NCI-H69 (cell line): ENCODE results near the gene ZDHHC13.
"Not testable (repeated sequence)": the region's sequence is repeated elsewhere in the genome, so short reads cannot be mapped to it uniquely, and the experiment has no call there.

Experiments used
- DNase-seq: peaks from one replicate; lab custom pipeline; 2025; lab: John Stamatoyannopoulos, UW

Gene ZDHHC13

DNA sequence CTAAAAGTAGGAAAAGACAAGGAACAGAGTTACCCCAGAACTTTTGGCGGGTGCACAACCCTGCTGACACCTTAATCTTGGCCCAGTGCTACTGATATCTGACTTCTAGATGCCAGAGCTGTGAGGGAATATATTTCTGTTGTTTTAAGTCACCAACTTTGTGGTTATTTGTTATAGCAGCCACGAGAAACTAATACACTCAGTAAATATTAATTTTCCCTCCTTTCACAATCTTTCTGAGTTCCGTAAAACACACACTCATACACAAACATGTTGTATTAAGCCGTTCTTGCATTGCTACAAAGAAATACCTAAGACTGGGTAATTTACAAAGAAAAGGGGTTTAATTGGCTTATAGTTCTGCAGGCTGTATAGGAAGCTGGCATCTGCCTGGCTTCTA, 16.1 kb upstream of the ZDHHC13 start:
- no peak for DNase-seq

- peak; percentile 24 for DNase-seq
Observed at GRCh38 chr11:19101796-19102520, 15.0 kb upstream of the ZDHHC13 start.

DNA sequence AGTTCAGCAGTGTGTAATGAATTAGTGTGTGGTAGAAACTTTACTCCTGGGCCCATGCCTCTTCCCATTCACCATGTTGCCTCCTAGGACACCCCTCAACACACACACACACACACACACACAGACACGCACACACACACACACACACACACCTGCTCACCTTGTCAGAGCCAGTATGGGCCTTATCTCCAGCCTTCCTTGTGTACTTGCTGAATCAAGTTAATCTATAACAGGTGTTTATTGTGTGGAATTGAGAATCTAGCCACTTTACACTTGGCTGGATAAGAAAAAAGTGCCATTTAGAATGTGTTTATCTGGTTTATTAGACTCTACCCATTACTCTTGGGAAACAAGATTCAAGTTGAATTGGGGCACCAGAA, 14.5 kb upstream of the ZDHHC13 start:
- no peak for DNase-seq

- no peak for DNase-seq
Observed at GRCh38 chr11:19105011-19105410, 12.0 kb upstream of the ZDHHC13 start.

DNA sequence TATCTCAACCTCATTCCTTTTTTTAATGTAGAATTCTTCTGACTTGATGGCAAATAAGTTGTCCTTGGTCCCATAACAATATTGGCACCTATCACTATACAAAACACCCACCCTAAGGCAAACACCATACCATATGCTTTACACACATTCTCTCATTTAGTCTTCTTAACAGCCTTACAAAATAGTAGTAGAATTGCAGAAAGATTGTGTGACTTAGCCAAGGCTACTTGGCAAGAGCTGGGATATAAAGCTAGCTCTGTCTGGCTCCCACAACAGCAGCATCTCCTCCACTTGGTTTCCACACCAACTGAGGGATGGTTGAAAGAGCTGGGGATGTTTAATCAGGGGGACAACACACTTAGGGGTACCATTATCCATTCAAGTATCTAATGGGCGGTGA, 9.8 kb upstream of the ZDHHC13 start:
- DNase-seq: no peak

- peak; percentile 95 for DNase-seq
Observed at GRCh38 chr11:19110295-19110694, 6.7 kb upstream of the ZDHHC13 start.

- no peak for DNase-seq
Observed at GRCh38 chr11:19111809-19112208, 5.2 kb upstream of the ZDHHC13 start.

- DNase-seq: peak; percentile 38
Observed at GRCh38 chr11:19116276-19116970, 545 bp upstream of the ZDHHC13 start.

DNA sequence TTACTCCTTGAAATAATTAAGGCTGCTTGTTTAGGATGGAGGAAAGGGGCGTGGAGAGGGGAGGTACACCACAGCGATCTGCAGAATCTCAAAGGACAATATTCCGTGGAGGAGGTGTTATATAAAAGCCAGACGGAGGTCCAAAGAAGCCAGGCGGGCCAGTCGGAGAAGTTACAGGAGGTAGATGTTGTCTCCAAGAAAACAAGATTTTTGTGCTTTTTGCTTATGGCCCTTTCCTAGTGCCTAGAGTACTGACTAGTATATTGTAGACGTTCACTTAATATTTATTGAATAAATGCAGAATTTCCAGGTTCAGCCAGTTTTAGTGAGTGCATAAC, 761 bp downstream of the ZDHHC13 start:
- no peak for DNase-seq

DNA sequence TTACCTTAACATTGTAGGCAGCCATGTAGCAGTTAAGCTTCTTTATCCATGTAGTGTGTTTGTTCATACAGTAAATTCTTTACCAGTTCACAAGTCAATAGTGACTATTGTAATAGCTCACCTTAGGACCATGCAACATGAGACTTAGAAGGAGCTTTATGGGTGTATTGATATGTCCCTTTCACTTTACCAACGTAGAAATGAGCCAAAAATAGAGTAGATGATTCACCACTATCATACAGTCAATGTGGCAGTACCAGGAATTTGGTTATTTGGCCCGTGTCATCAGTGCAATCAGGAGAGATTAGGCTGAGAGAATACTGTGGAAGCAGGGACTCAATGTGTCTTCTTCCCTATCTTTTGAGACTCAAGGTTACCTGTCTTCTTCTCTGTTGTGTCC, 4.7 kb downstream of the ZDHHC13 start:
- no peak for DNase-seq

DNA sequence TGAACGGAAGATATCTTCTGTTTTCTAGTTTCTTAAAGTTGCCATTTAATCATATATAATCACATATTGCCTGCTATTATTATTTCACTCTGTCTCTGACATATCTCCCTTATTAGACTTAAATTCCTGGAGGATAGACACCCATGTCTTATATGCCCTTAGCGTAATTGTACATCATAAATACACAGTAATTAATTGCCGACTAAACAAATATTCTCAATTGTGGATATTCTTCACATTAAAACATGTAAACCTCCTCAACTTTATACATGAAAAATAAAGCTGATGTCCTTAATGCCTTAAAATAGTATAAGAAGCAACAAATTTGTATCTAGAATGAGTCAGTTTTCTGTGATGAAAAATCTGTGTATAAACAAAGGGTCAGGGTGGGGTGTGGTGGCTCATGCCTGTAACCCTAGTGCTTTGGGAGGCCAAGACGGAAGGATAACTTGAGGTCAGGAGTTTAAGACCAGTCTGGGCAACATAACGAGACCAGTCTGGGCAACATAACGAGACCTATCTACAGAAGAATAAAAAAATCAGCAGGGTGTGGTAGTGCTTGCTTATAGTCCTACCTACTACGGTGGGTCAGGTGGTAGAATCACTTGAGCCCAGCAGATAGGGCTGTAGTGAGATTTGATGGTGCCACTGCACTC, 6.1 kb downstream of the ZDHHC13 start:
- DNase-seq: no peak

GRCh38 chr11:19126562-19127325, 9.8 kb downstream of the ZDHHC13 start:
- DNase-seq: not testable (repeated sequence)

GRCh38 chr11:19134004-19134403, 17.0 kb downstream of the ZDHHC13 start:
- DNase-seq: no peak

DNA sequence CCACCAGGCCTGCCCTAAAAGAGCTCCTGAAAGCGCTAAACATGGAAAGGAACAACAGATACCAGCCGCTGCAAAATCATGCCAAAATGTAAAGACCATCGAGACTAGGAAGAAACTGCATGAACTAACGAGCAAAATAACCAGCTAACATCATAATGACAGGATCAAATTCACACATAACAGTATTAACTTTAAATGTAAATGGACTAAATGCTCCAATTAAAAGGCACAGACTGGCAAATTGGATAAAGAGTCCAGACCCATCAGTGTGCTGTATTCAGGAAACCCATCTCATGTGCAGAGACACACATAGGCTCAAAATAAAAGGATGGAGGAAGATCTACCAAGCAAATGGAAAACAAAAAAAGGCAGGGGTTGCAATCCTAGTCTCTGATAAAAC, 19.9 kb downstream of the ZDHHC13 start:
- not testable (repeated sequence) for DNase-seq

- no peak for DNase-seq
Observed at GRCh38 chr11:19145319-19145718, 28.4 kb downstream of the ZDHHC13 start.

GRCh38 chr11:19156892-19157291, 39.9 kb downstream of the ZDHHC13 start:
- DNase-seq: no peak

- DNase-seq: peak; percentile 8
Observed at GRCh38 chr11:19160847-19161246, 43.9 kb downstream of the ZDHHC13 start.

- no peak for DNase-seq
Observed at GRCh38 chr11:19161651-19162050, 44.7 kb downstream of the ZDHHC13 start.

GRCh38 chr11:19162951-19163505, 46.1 kb downstream of the ZDHHC13 start:
- DNase-seq: no peak

DNA sequence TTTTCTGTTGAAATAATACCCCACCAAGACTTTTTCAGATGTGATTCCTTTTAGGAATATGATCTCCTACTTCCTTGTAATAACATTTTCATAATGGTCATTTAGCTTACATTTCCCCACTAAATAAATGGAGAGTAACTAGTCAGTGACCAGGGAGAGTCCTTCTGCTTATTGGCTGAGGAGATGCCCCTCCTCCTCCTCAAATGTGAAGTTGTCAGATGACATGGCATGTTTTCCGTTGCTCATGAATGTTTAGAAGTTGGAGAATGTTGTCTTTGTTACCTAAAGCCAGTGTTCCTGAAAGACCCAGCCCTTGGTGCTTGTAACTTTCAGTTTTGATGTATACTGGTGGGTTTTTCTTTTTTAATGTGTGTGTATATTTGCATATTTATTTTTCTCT, 46.6 kb downstream of the ZDHHC13 start:
- DNase-seq: peak; percentile 43

DNA sequence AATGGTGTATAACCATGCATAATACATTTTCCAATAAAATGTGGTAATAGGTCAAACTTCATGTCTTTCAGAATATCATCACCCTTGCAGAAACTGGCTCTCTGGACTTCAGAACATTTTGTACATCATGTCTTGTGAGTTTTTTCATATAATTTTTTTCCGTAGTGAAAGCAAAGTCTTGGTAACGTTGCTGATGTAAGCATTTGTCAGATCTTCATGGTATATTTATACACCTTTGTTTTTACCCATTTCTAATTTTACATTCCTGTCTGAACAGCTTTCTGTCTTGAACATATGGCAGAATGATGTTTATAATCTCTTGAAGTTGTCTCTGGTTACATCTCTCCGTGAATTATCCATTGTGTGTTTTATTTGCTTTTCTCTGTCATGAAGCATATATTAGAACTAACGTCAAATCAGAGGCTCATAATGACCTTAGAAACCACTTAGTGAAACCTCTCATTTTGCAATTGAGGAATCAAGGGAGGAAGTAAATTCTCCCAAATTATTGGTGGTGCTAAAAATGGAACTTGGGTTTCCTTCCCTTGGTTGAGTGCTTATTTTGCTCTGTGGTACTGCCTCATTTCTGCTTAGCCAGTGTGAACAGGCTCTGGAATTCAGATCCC, 47.4 kb downstream of the ZDHHC13 start:
- DNase-seq: peak; percentile 97

DNA sequence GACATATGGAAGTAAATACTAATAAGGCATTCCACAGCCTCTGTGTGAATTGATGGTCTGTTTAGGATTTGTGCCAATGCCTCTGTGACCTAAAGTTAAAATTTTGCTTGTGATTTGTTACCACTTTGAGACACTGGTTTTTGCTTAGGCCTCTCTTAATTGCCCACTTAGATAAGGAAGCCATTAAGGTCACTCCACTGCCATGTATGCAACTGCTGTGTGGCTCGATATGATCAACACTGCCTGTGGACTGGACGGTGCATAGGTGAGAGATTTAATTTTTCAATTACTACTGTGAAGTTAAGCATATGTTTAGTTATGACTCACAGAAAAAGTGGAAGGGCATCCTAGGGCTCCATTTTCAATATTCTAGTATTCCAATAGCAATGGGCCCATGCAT, 47.9 kb downstream of the ZDHHC13 start:
- DNase-seq: no peak
